Measurements from ENCODE around the gene UBE2E2. TPM values are rescaled to one million over a fixed set of nuclear protein-coding genes. Genes with fewer than 3 reads are reported as not detected.

The UBE2E2 gene
- total RNA-seq, 1 experiment from 2014 or later = 38.6 TPM

GRCh38 chr3:23356923-23357322, 153.8 kb downstream of the UBE2E2 start:
- Histone ChIP-seq H3K4me2 (ENCODE audit: insufficient read depth, insufficient read length, low read length) (no peak overlapping the region), H3K9me3 (ENCODE audit: control insufficient read depth, low read depth, low read length) (no peaks in the 10 kb centered on the region), H3K4ac (ENCODE audit: low read depth, low read length) (no peak overlapping the region), H3K79me2 (ENCODE audit: insufficient read depth, low read length) (peaks cover 2% of the 10 kb centered on the region; the same call in 1 of the 2 replicates), H2BK120ac (ENCODE audit: low read depth, low read length, poor library complexity, severe bottlenecking) (no peak overlapping the region), H3K18ac (ENCODE audit: insufficient read length, low read depth, low read length) (no peak overlapping the region), H4K20me1 (ENCODE audit: control insufficient read depth, insufficient read depth, insufficient read length) (no peaks in the 10 kb centered on the region), H2AK5ac (ENCODE audit: insufficient read length, low read length) (no peak overlapping the region), H2BK20ac (ENCODE audit: low read depth, low read length, poor library complexity, severe bottlenecking) (no peak overlapping the region), H3K4me1 (ENCODE audit: insufficient read depth, low read length) (no peaks in the 10 kb centered on the region), H2BK5ac (ENCODE audit: insufficient read length, low read length) (no peak overlapping the region), H3K23ac (ENCODE audit: insufficient read length, low read depth, low read length) (no peak overlapping the region), H4K91ac (ENCODE audit: insufficient read length, low read depth, low read length) (no peak overlapping the region), H3K9ac (ENCODE audit: extremely low read depth, insufficient read length, low read length) (no peak overlapping the region), H3K27me3 (ENCODE audit: insufficient read depth, low read length) (no peaks in the 10 kb centered on the region), H3K27ac (ENCODE audit: insufficient read length, low read depth, low read length) (no peak overlapping the region), H2BK15ac (ENCODE audit: low read depth, low read length) (no peak overlapping the region), H2BK12ac (ENCODE audit: insufficient read length, low read depth, low read length) (no peak overlapping the region), H3K79me1 (ENCODE audit: insufficient read depth, low read depth, low read length, poor library complexity, severe bottlenecking) (no peaks in the 10 kb centered on the region), H3K56ac (ENCODE audit: insufficient read length, low read depth, low read length) (no peak overlapping the region), H4K8ac (replicated peaks; ENCODE audit: insufficient read length, low read depth, low read length) (no peak overlapping the region), H3K14ac (ENCODE audit: insufficient read depth, low read length) (no peak overlapping the region), H2AFZ (ENCODE audit: low read length) (no peak overlapping the region), H3T11ph (ENCODE audit: low read length) (no peak overlapping the region), H3K23me2 (ENCODE audit: insufficient read length, low read depth, low read length, poor library complexity, severe bottlenecking) (no peaks in the 10 kb centered on the region), H4K5ac (ENCODE audit: insufficient read length, low read depth, low read length) (no peak overlapping the region)
- Mint-ChIP-seq H3K27ac (no peak overlapping the region; a peak in 1 of 7 replicates), H3K27me3 (ENCODE audit: low read depth) (no peaks in the 10 kb centered on the region), H3K9me3 (peaks cover 6% of the 10 kb centered on the region in 2 experiments; a peak in 4 of 5 replicates), H3K4me3 (no peak overlapping the region), H3K4me1 (no peaks in the 10 kb centered on the region), H3K36me3 (ENCODE audit: insufficient read depth in 1 of 3, low read depth in 3 of 3) (peaks cover under 1 to 8% (median 4%) of the 10 kb centered on the region in 3 experiments; a peak in 5 of 7 replicates)
- no peak for TF ChIP-seq CTCF (conservative IDR thresholded peaks at IDR 0.05)
- DNase-seq = no peak
- WGBS (ENCODE audit: extremely low coverage, insufficient read length, low lambda C conversion rate) = no CpG with 5 or more reads among the region's 3 CpGs

Measured in H9 (cell line).